HuH-7 (cell line): ENCODE measurements around the gene UXS1.
"Not testable (repeated sequence)": the region's sequence is repeated elsewhere in the genome, so short reads cannot be mapped to it uniquely, and the experiment has no call there.

ENCODE experiments used
- DNase-seq: peaks from one replicate; pipeline ENCODE4 v3.0.0; 2011; ENCODE audit warnings: low spot score

Gene UXS1

GRCh38 chr2:106193977-106194778, at the start of gene UXS1:
Gene UXS1, minus strand, starts transcription at chr2:106194301. Its CDS starts 60 bp downstream, at chr2:106194241.
- DNase-seq = peak; percentile 96

GRCh38 chr2:106239491-106239890, 45.4 kb upstream of the UXS1 start:
- DNase-seq = not testable (repeated sequence)

- DNase-seq = not testable (repeated sequence)
These were observed 41.3 kb upstream of the UXS1 start for GRCh38 chr2:106235392-106235791.

- no peak for DNase-seq
These were observed 39.2 kb upstream of the UXS1 start for GRCh38 chr2:106233350-106233706.

- DNase-seq = no peak
These were observed 38.7 kb upstream of the UXS1 start for GRCh38 chr2:106232638-106233349.

GRCh38 chr2:106223347-106223746, 29.2 kb upstream of the UXS1 start:
- no peak for DNase-seq

GRCh38 chr2:106222057-106222456, 28.0 kb upstream of the UXS1 start:
- not testable (repeated sequence) for DNase-seq

GRCh38 chr2:106219813-106220212, 25.7 kb upstream of the UXS1 start:
- no peak for DNase-seq

- not testable (repeated sequence) for DNase-seq
These were observed 25.1 kb upstream of the UXS1 start for GRCh38 chr2:106219157-106219556.

- no peak for DNase-seq
These were observed 14.8 kb upstream of the UXS1 start for GRCh38 chr2:106208874-106209273.

- DNase-seq = no peak
These were observed 14.3 kb upstream of the UXS1 start for GRCh38 chr2:106208399-106208798.

GRCh38 chr2:106207246-106207645, 13.1 kb upstream of the UXS1 start:
- no peak for DNase-seq

- DNase-seq = no peak
These were observed 11.4 kb upstream of the UXS1 start for GRCh38 chr2:106205488-106205887.

- not testable (repeated sequence) for DNase-seq
These were observed 10.4 kb upstream of the UXS1 start for GRCh38 chr2:106204551-106204950.

- no peak for DNase-seq
These were observed 7.6 kb upstream of the UXS1 start for GRCh38 chr2:106201661-106202060.

- DNase-seq = peak; percentile 20
These were observed 3.8 kb upstream of the UXS1 start for GRCh38 chr2:106197878-106198277.

- DNase-seq = no peak
These were observed 1.9 kb upstream of the UXS1 start for GRCh38 chr2:106195981-106196380.

- DNase-seq = no peak
These were observed 1.4 kb upstream of the UXS1 start for GRCh38 chr2:106195456-106195855.

- peak; percentile 18 for DNase-seq
These were observed 468 bp downstream of the UXS1 start for GRCh38 chr2:106193690-106193976.

- DNase-seq = peak; percentile 55
These were observed 1.1 kb downstream of the UXS1 start for GRCh38 chr2:106192752-106193689.

- no peak for DNase-seq
These were observed 2.5 kb downstream of the UXS1 start for GRCh38 chr2:106191511-106192016.

- DNase-seq = no peak
These were observed 4.2 kb downstream of the UXS1 start for GRCh38 chr2:106189764-106190468.
